ENCODE results near the gene SOBP.

Gene SOBP

DNA sequence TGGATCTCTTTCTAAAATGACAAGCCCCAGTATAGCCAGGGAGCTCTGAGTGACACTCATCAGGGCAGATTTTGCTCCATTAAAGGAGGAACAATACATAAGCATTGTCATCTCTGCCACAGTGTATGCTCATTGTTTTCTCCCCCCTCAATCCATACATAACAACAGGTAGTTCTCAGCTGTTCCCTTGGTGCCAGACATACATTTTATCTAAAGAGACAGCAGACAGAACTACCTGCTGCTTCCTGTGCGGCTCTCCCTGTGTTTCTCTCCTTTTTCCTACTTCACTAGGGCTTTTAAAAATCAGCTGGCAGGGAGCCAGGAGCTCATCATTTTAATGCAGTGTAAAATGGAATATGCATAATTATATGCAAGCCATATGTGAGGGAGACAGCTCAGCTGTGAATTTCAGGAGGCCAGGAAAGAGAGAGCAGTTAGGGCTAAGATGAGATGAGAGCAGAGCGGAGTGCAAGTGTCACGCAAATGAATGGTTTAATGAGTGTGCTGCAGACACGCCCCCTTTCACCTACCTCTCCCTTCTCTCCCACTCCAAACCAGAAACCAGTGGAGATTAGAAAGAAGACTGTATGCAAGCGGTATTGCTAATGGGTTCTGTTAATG is 96.0 kb downstream of the SOBP start:
- TF ChIP-seq, protein P1, sequence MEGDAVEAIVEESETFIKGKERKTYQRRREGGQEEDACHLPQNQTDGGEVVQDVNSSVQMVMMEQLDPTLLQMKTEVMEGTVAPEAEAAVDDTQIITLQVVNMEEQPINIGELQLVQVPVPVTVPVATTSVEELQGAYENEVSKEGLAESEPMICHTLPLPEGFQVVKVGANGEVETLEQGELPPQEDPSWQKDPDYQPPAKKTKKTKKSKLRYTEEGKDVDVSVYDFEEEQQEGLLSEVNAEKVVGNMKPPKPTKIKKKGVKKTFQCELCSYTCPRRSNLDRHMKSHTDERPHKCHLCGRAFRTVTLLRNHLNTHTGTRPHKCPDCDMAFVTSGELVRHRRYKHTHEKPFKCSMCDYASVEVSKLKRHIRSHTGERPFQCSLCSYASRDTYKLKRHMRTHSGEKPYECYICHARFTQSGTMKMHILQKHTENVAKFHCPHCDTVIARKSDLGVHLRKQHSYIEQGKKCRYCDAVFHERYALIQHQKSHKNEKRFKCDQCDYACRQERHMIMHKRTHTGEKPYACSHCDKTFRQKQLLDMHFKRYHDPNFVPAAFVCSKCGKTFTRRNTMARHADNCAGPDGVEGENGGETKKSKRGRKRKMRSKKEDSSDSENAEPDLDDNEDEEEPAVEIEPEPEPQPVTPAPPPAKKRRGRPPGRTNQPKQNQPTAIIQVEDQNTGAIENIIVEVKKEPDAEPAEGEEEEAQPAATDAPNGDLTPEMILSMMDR (IDR thresholded peaks at IDR 0.05; ENCODE audit: control extremely low read depth, extremely low read depth, low read depth, missing control alignments), result no peak
- CTCF ChIA-PET, result interaction anchor here (1.3 to 1.4 kb wide), 3 partner anchors 9 to 43 kb away, joined by 4 to 5 read pairs (median 5); no protein-coding TSS in a partner anchor
- POLR2A ChIA-PET, result no interaction called here
- no peak for DNase-seq (ENCODE audit: extremely low spot score)

DNA sequence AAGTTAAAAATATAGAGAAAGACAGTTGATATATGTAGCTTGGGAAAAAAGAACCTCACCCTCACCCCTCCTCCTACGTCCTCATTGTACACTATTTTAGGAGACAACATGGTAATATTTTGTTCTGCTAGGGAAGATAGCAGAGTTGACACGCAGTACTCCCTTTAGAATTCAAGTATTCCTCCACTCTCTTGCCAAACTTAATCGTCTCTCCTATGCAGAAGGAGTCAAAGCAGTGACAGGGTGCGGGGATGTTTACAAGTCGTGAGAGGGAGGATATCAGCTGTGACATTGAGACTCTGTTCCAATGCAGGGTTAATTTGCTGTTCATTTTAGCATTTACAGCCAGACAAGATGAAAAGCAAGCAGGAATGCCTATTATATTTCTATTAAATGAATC is 97.5 kb downstream of the SOBP start:
- POLR2A ChIA-PET, result no interaction called here
- TF ChIP-seq, protein P1 (IDR thresholded peaks at IDR 0.05; ENCODE audit: control extremely low read depth, extremely low read depth, low read depth, missing control alignments), result no peak
- no peak for DNase-seq (ENCODE audit: extremely low spot score)
- CTCF ChIA-PET, result interaction anchor here (1.0 to 1.1 kb wide), 2 partner anchors 9 to 23 kb away, joined by 3 read pairs; no protein-coding TSS in a partner anchor

DNA sequence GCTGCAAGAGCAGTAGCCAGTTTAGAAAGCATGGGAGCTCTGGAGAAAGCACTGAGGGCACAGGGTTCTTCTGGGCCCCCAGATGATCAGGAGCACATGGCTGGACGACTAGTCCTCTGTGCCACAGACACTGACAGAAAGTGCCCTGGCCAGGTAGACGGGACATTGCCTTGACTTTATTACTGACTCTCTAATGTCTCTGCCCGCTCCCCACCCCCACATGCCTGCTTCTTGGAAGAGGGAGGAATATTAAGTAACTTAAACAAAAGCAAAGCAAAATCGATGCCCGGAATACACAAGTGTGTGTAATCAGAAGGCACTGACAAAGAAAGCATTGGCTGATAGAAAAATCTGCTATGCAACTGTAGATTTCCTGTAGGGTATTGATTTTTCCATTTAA is 99.3 kb downstream of the SOBP start:
- CTCF ChIA-PET, result interaction anchor here (1.6 kb wide), 1 partner anchor 11 kb away, joined by 6 read pairs; no protein-coding TSS in a partner anchor
- no peak for DNase-seq (ENCODE audit: extremely low spot score)
- TF ChIP-seq, protein P1 (IDR thresholded peaks at IDR 0.05; ENCODE audit: control extremely low read depth, extremely low read depth, low read depth, missing control alignments), result no peak
- POLR2A ChIA-PET, result no interaction called here

DNA sequence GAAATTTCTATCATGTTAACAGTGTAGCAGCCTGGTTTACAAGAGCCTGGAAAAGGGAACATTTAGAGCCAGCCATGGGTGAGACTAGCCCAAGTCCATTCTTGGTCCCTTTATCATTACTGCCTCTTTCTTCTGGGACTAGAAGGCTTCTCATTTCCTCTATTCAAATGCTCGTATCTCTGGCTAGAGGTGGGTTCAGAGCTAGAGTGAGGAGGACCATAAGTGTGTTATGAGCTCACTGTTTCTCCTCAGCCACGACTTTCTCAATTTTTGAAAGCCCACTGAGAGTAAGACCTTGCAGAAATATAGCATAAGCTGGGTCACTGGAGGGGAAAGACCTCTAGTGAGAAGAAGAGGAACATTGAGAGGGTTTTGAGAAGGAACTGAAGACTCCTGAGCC is 100.0 kb downstream of the SOBP start:
- ChIA-PET POLR2A (no interaction called here), CTCF (no interaction called here)
- no peak for DNase-seq (ENCODE audit: extremely low spot score)
- TF ChIP-seq, protein P1 (IDR thresholded peaks at IDR 0.05; ENCODE audit: control extremely low read depth, extremely low read depth, low read depth, missing control alignments), result no peak

DNA sequence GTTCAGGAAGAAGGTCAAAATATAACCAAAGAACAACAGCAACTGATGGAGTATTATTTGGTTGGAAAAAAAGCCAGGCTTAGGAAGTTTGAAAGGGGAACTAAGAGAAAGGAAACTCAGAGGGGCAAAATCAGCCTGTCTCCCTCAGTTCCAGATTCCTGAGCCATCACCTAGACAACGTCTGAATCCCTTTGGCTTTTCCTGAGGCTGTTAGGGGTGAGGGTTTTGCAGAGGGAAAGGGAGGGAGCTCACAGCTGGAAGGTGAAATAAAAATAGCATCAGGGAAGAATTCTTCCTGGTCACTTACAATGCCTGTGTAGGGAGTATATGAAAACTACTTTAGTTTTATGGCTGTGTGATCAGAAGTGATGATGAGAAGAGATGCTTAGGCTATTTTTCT is 100.5 kb downstream of the SOBP start:
- DNase-seq (ENCODE audit: extremely low spot score), result no peak
- ChIA-PET CTCF (no interaction called here), POLR2A (no interaction called here)
- TF ChIP-seq, protein P1 (IDR thresholded peaks at IDR 0.05; ENCODE audit: control extremely low read depth, extremely low read depth, low read depth, missing control alignments), result no peak

DNA sequence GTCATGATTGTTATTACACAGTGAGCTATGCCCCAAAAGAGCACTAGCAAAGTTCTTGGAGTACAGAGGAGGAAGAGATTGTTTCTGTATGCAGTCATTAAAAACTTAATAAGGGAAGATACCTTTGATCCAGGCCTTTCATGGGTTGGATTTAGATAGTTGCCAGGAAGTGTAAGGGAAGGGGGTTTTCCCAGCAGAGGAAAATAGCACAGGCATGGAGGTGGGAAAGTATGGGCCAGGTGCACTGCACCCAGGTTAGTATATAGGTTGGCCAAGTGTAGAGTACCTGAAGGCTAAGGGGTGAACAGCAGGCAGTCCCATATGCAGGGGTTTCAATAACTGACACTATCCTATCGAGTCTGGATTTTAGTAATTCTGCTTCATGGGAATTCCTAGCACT is 101.4 kb downstream of the SOBP start:
- POLR2A ChIA-PET, result no interaction called here
- DNase-seq (ENCODE audit: extremely low spot score), result no peak
- CTCF ChIA-PET, result interaction anchor here (1.4 kb wide), 1 partner anchor 12 kb away, joined by 3 read pairs; no protein-coding TSS in a partner anchor
- TF ChIP-seq, protein P1 (IDR thresholded peaks at IDR 0.05; ENCODE audit: control extremely low read depth, extremely low read depth, low read depth, missing control alignments), result no peak

All from GM10248 (cell line).